Measurements from ENCODE around the gene NVL.
"Not testable (repeated sequence)": the region's sequence is repeated elsewhere in the genome, so short reads cannot be mapped to it uniquely, and the experiment has no call there.

The NVL gene

DNA sequence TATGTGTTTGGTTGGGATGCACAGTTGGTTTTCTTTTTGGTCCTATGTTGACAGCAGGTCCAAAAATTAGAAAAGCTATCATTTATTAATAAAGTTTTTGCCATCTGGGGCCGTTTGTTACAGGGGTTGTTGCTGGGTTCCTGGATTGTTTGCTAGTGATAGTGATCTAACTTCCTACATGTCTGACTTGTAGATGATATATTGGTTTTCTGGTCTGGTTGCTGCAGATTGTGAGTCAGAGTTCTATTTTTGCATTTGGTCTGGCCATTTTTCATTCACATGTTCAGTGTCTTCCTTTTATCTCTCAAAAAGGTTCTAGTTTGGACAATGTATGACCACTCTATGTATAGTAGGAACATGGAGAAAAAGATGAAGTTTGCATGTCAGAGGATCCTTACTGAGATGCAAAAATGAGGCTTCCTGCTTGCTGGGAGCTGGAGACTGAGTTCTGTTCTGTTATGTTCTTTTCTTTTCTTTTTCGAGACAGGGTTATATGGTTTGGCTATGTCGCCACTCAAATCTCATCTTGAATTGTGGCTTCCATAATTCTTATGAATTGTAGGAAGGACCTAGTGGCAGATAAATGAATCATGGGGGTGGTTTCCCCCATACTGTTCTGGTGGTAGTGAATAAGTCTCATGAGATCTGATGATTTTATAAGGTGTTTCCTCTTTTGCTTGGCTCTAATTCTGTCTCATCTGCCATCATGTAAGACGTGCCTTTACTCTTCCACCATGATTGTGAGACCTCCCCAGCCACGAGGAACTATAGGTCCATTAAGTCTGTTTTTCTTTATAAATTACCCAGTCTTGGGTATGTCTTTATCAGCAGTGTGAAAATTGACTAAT, 4.2 kb upstream of the NVL start:
- no peak for DNase-seq

DNA sequence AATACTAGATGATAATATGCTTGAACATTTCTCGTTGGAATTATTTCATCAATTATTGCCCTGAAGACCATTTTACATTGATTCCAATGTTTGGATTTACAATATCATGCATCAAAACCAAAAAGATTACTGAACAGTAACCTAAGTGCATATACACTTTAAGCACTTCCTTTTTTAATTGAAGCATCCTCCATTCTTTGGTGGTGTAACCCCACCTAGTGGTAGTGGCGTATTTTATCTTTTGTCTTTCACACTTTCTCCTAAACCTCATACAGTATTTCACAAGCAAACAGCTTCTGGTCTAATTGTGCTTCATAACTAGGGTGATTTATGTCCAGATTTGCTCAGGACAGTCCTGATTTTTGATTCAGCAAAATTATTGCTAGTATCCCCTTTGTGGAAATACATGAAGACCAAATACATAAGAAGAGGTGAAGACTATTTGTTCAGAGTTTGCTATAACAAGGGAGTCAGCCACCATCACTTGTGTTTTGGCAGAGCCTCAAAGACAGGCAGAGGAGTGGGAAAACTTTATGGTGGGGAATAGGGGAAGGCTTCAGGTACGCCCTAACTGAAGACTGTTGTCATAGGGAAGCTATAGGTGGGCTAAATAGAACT, 3.4 kb upstream of the NVL start:
- DNase-seq: peak; percentile 45

DNA sequence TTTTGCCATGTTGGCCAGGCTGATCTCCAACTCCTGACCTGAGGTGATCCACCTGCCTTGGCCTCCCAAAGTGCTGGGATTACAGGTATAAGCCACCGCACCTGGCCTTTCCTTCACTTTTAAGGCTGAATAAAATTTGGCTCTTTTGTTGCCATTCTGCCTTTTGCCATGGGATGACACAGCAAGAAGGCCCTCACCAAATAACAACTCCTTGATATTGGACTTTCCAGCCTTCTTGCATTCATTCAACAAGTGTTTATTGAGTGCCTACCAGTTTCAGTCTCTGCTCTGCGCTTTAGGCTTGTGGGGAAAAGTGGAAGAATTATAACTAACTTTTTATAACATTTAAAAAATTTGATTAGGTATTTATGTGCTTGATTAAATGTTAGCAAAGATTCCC, 1.9 kb upstream of the NVL start:
- DNase-seq: no peak

DNA sequence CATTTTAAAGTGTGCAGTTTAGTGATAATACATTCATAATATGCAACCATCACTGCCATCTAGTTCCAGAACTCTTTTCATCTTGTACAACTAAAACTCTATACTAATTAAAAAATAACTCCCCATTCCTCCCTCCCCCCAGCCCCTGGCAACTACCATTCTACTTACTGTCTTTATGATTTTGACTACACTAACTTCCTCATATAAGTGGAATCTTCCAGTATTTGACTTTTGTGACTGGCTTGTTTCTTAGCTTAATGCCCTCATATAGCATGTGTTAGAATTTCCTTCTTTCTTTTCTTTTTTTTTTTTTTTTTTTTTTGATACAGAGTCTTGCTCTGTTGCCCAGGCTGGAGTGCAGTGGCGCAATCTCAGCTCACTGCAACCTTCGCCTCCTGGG, 1.4 kb upstream of the NVL start:
- DNase-seq: no peak

GRCh38 chr1:224329484-224329841, 509 bp downstream of the NVL start:
- DNase-seq: no peak

DNA sequence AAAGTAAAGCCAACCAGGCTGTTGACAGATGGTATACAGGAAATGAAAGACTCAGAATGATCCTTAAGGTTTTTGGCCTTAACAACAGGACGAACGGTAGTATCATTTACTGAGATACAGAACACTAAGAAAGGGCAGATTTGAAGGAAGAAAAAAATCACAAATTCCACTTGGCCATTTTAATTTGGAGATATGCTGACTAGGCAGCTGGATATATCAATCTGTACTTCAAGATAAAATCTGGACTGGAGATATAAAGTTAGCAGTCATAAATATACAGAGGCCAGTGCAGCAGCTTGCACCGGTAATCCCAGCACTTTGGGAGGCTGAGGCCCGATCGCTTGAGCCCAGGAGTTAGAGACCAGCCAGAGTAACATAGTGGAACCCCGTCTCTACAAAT, 1.3 kb downstream of the NVL start:
- DNase-seq: no peak

- DNase-seq: no peak
Observed at GRCh38 chr1:224325959-224326358, 4.0 kb downstream of the NVL start.

GRCh38 chr1:224321706-224322105, 8.3 kb downstream of the NVL start:
- no peak for DNase-seq

- DNase-seq: peak; percentile 47
Observed at GRCh38 chr1:224317383-224318045, 12.5 kb downstream of the NVL start.

GRCh38 chr1:224312025-224312424, 17.9 kb downstream of the NVL start:
- DNase-seq: no peak

GRCh38 chr1:224311503-224311902, 18.5 kb downstream of the NVL start:
- not testable (repeated sequence) for DNase-seq

DNA sequence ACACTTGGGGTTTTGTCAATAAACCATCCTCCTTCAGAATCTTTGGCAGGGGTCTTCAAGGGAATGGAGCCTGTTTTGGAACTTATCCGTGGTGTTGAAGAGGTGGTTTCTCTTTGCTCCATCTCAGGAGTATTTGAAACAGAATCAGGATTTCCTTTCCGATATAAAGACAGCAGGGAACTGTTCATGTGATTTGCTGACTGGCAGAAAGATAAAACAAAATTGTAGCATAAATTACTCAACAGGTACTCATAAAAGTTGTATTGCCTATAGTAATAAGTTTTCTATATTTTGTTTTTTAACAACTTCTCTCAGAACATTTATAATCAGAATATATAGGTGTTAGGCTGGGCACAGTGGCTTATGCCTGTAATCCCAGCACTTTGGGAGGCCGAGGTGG, 21.9 kb downstream of the NVL start:
- no peak for DNase-seq

DNA sequence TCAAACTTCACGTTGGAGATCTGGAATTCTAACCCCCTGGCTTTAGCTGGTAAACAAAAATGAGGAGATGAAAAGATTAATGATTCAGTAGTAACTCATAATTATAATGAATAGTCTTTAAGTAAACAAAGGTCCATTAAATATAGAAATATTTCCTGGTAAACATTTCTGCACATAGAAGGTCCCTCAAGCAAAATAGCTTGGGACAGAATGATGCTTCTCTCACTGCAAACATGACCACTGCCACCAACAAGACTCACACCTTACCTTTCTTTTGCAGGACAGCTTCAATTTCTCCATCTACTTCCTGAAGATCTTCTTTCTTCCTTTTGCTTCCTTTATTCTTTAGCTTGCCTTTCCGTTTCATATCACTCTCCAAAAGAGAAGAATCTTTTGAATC, 25.2 kb downstream of the NVL start:
- no peak for DNase-seq

GRCh38 chr1:224302947-224303346, 27.0 kb downstream of the NVL start:
- DNase-seq: no peak

DNA sequence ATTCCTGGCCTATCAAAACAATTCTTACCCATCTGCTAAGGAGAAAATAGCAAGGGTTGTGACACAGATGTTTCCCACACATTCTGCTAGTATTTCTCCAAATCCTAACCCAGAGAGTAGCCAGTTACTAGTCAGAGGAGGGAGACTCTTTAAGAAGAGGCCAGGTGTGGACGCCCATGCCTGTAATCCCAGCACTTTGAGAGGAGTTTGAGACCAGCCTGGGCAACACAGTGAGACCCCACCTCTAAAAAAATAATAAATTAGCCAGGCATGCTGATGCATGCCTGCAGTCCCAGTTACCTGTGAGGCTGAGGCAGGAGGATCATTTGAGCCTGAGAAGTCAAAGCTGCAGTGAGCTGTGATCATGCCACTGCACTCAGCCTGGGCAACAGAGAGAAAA, 28.6 kb downstream of the NVL start:
- DNase-seq: no peak

DNA sequence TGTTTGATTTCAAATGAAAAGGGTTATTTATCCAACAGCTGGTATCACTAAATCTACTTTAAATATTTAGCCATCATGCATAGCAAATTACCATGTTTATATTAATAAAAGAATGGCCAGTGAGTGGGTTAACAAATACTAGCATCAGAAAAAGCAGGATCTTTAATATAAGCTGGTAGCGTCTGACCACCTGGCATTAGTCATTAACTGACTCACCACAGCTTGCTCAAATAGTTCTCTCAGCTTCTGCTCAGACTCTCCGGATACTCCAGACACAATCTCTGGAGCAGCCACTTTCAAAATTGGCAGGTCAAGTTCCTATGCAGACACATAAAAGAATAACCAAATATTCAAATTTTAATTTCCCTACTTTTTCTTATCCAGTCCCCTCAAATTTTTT, 29.6 kb downstream of the NVL start:
- DNase-seq: no peak

- no peak for DNase-seq
Observed at GRCh38 chr1:224298346-224299330, 31.3 kb downstream of the NVL start.

- no peak for DNase-seq
Observed at GRCh38 chr1:224294775-224295174, 35.2 kb downstream of the NVL start.

DNA sequence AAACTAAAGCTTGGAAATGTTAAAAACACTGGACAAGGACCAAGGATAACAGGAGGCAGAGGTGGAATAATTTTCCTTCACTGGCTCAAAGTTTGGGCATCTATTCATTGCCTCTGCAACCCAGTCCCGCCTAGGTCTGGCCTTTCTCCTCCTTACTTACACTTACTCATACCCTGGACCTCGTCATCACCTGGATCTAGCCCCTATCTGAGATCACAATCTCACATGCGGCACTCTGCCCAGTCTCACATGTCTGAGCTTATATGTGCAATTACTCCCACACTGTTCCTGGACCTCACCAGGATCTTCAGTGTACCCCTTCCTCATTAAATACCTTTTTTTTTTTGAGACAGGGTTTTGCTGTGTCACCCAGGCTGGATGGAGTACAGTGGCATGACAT, 37.6 kb downstream of the NVL start:
- no peak for DNase-seq

DNA sequence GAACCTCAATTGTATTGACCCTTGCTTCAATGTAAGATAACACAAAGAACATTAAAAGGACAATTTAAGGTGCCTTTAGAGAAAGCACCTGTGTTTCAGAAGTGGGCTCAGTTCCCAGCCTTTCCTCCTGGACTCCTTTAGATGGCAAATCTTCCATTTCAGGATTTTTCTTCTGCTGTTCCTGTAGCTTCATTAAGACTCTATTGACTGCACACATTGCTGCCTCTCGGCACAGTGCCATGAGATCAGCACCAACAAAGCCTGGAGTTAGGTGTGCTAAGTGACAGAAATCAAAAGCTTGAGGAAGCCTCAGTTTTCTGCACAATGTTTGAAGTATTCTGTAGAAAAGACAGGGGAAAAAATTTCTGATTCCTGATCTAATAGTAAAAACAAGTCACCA, 40.6 kb downstream of the NVL start:
- DNase-seq: no peak

GRCh38 chr1:224287714-224288113, 42.3 kb downstream of the NVL start:
- DNase-seq: no peak

DNA sequence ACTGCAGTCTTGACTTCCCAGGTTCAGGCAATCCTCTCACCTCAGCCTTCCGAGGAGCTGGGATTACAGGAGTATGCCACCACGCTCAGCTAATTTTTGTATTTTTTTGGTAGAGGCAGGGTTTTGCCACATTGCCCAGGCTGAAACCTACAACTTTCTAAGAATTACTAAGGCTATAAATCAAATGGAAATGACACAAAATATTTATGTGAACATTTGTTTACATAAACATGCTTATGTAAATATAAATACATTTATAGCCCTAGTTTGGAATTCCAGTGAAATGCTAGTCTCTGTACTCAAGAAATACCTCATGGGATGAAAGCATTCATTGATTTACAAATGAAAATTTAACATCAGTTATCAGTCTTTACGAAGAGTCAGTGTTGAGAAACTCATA, 47.8 kb downstream of the NVL start:
- DNase-seq: no peak

Measured in NCI-H1105 (cell line).